H1 (cell line): ENCODE measurements around the gene EMP3. TPM values are rescaled to one million over a fixed set of nuclear protein-coding genes. Genes with fewer than 3 reads are reported as not detected.

Experiments used
- CHD7 ChIP-seq: fragments of 300-600 bp; sonication (generic); IDR thresholded peaks from 2 replicates; pipeline ENCODE4 v1.7.1; 2012; ENCODE audit warnings: low read length, moderate library complexity, mild to moderate bottlenecking, inconsistent platforms; ENCODE audit not compliant: insufficient replicate concordance
- KDM4A ChIP-seq: IDR thresholded peaks from one replicate; pipeline ENCODE4 v1.7.1; 2012; ENCODE audit warnings: low read depth, mild to moderate bottlenecking, moderate library complexity, low read length, inconsistent platforms; ENCODE audit not compliant: severe bottlenecking
- TEAD4 ChIP-seq: IDR thresholded peaks from 2 replicates; pipeline ENCODE4 v1.6.1; 2012; ENCODE audit warnings: low read depth, low read length, inconsistent platforms, mixed read lengths
- polyA plus RNA-seq, 7 experiments: library from polyadenylated mRNA; depleted of rRNA in 3 of 7; stranded (reverse) in 5 of 7; unstranded in 2 of 7; fragments of >200 nt in 5 of 7; fragments of 200-250 nt in 2 of 7; gene quantifications; 1 replicate in 5 of 7; 2 replicates in 1 of 7; 4 replicates in 1 of 7; pipeline versions ENCODE4 v1.2.1 to v1.2.3, GENCODE V29; 2011 to 2013; ENCODE audit warnings: missing spikeins in 2 of 7, mixed read lengths in 2 of 7
- total RNA-seq: library from RNA; stranded (reverse); fragmentation: NEBNext Ultra II Directional; extraction: Animal tissue kit (Norgen Biotek cat#: 25700); gene quantifications from 2 replicates; pipeline ENCODE4 v1.2.1, GENCODE V29; 2021

EMP3 gene
- total and polyA plus RNA-seq, 2 of the 8 experiments (the other 6 are each of a cell fraction or from before 2014, with no cell fraction given), result 18.4 to 87.8 TPM

GRCh38 chr19:48297975-48298374, 27.4 kb upstream of the EMP3 start (continued):
- TF ChIP-seq CHD7, result no peak
- no peak for TF ChIP-seq TEAD4
- no peak for TF ChIP-seq KDM4A
